ENCODE results near the gene ZBTB4. TPM values are rescaled to one million over a fixed set of nuclear protein-coding genes. Genes with fewer than 3 reads are reported as not detected.

ZBTB4 gene
- total RNA-seq, 4 donors from 2014 or later: 15.1 to 27.3 (median 24.5) TPM

GRCh38 chr17:7513850-7514419 is 34.5 kb upstream of the ZBTB4 start:
- H3K36me3 ChIP-seq: peaks cover 0 to 55% (median 0%) of the 10 kb centered on the region in 3 donors
- H3K4me1 ChIP-seq: peaks cover 0 to 7% (median 0%) of the 10 kb centered on the region in 4 donors
- no peak overlapping the region for H3K4me3 ChIP-seq
- no peak overlapping the region for H3K27ac ChIP-seq
- no peaks in the 10 kb centered on the region for H3K9me3 ChIP-seq
- TF ChIP-seq, protein P1, sequence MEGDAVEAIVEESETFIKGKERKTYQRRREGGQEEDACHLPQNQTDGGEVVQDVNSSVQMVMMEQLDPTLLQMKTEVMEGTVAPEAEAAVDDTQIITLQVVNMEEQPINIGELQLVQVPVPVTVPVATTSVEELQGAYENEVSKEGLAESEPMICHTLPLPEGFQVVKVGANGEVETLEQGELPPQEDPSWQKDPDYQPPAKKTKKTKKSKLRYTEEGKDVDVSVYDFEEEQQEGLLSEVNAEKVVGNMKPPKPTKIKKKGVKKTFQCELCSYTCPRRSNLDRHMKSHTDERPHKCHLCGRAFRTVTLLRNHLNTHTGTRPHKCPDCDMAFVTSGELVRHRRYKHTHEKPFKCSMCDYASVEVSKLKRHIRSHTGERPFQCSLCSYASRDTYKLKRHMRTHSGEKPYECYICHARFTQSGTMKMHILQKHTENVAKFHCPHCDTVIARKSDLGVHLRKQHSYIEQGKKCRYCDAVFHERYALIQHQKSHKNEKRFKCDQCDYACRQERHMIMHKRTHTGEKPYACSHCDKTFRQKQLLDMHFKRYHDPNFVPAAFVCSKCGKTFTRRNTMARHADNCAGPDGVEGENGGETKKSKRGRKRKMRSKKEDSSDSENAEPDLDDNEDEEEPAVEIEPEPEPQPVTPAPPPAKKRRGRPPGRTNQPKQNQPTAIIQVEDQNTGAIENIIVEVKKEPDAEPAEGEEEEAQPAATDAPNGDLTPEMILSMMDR (IDR thresholded peaks at IDR 0.05): no peak
- TF ChIP-seq POLR2A (IDR thresholded peaks at IDR 0.05): no peak
- H3K27me3 ChIP-seq: no peaks in the 10 kb centered on the region
- DNase-seq: no peak

DNA sequence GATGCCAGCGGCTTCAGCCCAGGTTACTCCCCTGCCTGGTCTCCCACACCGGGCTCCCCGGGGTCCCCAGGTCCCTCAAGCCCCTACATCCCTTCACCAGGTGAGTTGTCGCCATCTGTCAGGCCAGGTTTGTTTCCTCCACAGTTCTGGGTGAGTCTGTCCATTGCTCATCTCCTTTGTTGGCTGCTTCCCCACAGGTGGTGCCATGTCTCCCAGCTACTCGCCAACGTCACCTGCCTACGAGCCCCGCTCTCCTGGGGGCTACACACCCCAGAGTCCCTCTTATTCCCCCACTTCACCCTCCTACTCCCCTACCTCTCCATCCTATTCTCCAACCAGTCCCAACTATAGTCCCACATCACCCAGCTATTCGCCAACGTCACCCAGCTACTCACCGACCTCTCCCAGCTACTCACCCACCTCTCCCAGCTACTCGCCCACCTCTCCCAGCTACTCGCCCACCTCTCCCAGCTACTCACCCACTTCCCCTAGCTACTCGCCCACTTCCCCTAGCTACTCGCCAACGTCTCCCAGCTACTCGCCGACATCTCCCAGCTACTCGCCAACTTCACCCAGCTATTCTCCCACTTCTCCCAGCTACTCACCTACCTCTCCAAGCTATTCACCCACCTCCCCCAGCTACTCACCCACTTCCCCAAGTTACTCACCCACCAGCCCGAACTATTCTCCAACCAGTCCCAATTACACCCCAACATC is 33.6 kb upstream of the ZBTB4 start:
- TF ChIP-seq POLR2A (IDR thresholded peaks at IDR 0.05): no peak
- TF ChIP-seq, protein P1 (IDR thresholded peaks at IDR 0.05): no peak
- no peaks in the 10 kb centered on the region for H3K27me3 ChIP-seq
- H3K9me3 ChIP-seq: no peaks in the 10 kb centered on the region
- H3K36me3 ChIP-seq: peaks cover 0 to 64% (median 0%) of the 10 kb centered on the region in 3 donors
- H3K4me1 ChIP-seq: peaks cover 0 to 7% (median 0%) of the 10 kb centered on the region in 4 donors
- no peak overlapping the region for H3K4me3 ChIP-seq
- DNase-seq: no peak
- no peak overlapping the region for H3K27ac ChIP-seq

GRCh38 chr17:7512105-7512504 is 32.7 kb upstream of the ZBTB4 start:
- H3K4me3 ChIP-seq: no peak overlapping the region
- no peaks in the 10 kb centered on the region for H3K27me3 ChIP-seq
- no peak overlapping the region for H3K27ac ChIP-seq
- TF ChIP-seq, protein P1 (IDR thresholded peaks at IDR 0.05): no peak
- no peak for TF ChIP-seq POLR2A (IDR thresholded peaks at IDR 0.05)
- DNase-seq: no peak
- peaks cover 0 to 73% (median 0%) of the 10 kb centered on the region in 3 donors for H3K36me3 ChIP-seq
- H3K4me1 ChIP-seq: peaks cover 0 to 7% (median 0%) of the 10 kb centered on the region in 4 donors
- H3K9me3 ChIP-seq: no peaks in the 10 kb centered on the region

DNA sequence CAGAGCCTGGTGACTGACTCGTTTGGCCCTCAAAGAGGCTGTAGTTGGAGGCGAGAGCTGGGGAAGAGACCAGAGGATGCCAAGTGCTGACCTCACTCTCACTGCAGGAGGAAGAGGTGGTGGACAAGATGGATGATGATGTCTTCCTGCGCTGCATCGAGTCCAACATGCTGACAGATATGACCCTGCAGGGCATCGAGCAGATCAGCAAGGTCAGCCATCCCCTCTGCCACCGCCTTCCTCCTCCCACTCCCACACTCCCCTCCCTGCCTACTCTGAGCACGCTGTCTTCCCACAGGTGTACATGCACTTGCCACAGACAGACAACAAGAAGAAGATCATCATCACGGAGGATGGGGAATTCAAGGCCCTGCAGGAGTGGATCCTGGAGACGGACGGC is 31.7 kb upstream of the ZBTB4 start:
- Histone ChIP-seq H3K9me3 (no peaks in the 10 kb centered on the region), H3K4me3 (no peak overlapping the region), H3K36me3 (peaks cover 0 to 83% (median 0%) of the 10 kb centered on the region in 3 donors), H3K27ac (no peak overlapping the region), H3K27me3 (no peaks in the 10 kb centered on the region), H3K4me1 (peaks cover 0 to 7% (median 0%) of the 10 kb centered on the region in 4 donors)
- TF ChIP-seq, protein P1 (IDR thresholded peaks at IDR 0.05): no peak
- TF ChIP-seq POLR2A (IDR thresholded peaks at IDR 0.05): no peak
- DNase-seq: peak in 1 of 3 donors; percentile 34

DNA sequence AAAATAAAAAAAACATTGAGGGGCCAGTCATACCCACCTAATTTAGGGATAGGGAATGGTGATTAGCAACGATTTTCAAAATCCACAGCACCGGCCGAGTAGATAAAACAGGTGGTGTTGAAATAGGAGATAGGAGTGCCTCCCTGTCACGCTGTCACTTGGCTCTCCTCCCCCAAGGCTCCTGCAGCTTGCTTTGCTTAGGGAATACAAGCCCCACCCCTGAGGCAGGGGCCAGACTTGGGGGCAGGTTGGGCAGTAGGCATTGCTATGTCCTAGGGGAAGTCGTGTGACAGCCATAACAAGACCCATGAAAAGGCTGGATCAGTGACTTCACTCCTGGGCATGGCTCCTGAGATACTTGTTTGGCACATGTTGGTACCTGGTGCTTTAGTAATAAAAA is 30.5 kb upstream of the ZBTB4 start:
- H3K9me3 ChIP-seq: no peaks in the 10 kb centered on the region
- peaks cover 0 to 95% (median 0%) of the 10 kb centered on the region in 3 donors for H3K36me3 ChIP-seq
- no peaks in the 10 kb centered on the region for H3K27me3 ChIP-seq
- TF ChIP-seq, protein P1 (IDR thresholded peaks at IDR 0.05): no peak
- TF ChIP-seq POLR2A (IDR thresholded peaks at IDR 0.05): no peak
- DNase-seq: peak in 1 of 3 donors; percentile 41
- no peak overlapping the region for H3K27ac ChIP-seq
- no peak overlapping the region for H3K4me3 ChIP-seq
- H3K4me1 ChIP-seq: no peaks in the 10 kb centered on the region
